Activated CD8-positive, alpha-beta T cell treated with anti-CD3 and anti-CD28 coated beads for 36 hours (primary cell): ENCODE results near the gene EML3. TPM values are rescaled to one million over a fixed set of nuclear protein-coding genes. Genes with fewer than 3 reads are reported as not detected.

Experiments
- ATAC-seq: fragments of 200-7000 bp; cut with Tn5 transposase; one replicate; pipeline ENCODE4 v1.10.0; 2021; ENCODE audit warnings: mild to moderate bottlenecking, moderate library complexity
- CTCF ChIA-PET: fragments of 350-600 bp; sonication (Branson Sonifier 250); formaldehyde crosslinking; loops from one replicate; lab custom pipeline; 2021; ENCODE audit warnings: antibody characterized with exemption; lab: Charles Lee
- POLR2A ChIA-PET: fragments of 350-600 bp; sonication (Branson Sonifier 250); formaldehyde crosslinking; loops from one replicate; lab custom pipeline; 2021; ENCODE audit warnings: antibody characterized with exemption; lab: Charles Lee
- DNase-seq: peaks from one replicate; pipeline ENCODE4 v3.0.0-alpha.2; 2020
- H3K27ac Mint-ChIP-seq: one replicate; pipeline ENCODE4 v1.8.0; 2021; ENCODE audit warnings: mild to moderate bottlenecking, mixed read lengths
- H3K27me3 Mint-ChIP-seq: one replicate; pipeline ENCODE4 v1.8.0; 2021; ENCODE audit warnings: mixed read lengths
- H3K36me3 Mint-ChIP-seq: one replicate; pipeline ENCODE4 v1.8.0; 2021; ENCODE audit warnings: low read depth, mixed read lengths
- H3K4me1 Mint-ChIP-seq: one replicate; pipeline ENCODE4 v1.8.0; 2021; ENCODE audit warnings: low read depth, mixed read lengths
- H3K4me3 Mint-ChIP-seq: one replicate; pipeline ENCODE4 v1.8.0; 2021; ENCODE audit warnings: mild to moderate bottlenecking, moderate library complexity, mixed read lengths
- H3K9me3 Mint-ChIP-seq: one replicate; pipeline ENCODE4 v1.8.0; 2021; ENCODE audit warnings: mixed read lengths
- intact Hi-C: fragments of 100-400 bp; cut with micrococcal nuclease; formaldehyde crosslinking; loops from one replicate; pipeline ENCODE4 v1.10.0; 2022
- total RNA-seq, 2 experiments: library from RNA; stranded (reverse); gene quantifications; one replicate each; pipeline ENCODE4 v1.2.3, GENCODE V29; 2021
- TF ChIP-seq, protein P1 (sequence below): fragments of 200-600 bp; IDR thresholded peaks from one replicate; pipeline ENCODE4 v1.8.0; 2022; ENCODE audit warnings: antibody characterized with exemption, mild to moderate bottlenecking

The EML3 gene
- total RNA-seq, 2 experiments from 2014 or later, result 115 to 120 TPM

DNA sequence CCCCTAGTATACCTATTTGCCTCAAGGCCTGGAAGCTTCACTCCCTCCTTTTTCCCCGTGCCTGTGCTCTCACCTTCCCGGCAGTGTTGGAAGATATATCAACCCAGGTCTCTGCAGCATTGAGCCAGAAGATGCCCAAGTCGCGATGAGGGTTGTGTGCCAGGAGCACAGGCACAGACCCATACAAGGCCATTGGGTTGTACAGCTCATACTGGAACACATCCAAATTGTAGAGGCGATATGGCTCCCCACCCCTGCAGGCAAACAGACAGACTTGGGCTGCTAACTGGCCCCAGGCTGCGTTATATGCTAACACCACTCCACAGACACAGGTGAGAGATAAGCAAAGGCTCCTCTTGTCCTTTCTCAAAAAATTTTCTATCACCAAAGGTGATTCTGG is 19.9 kb upstream of the EML3 start:
- no peak overlapping the region for H3K4me3 Mint-ChIP-seq
- no peaks in the 10 kb centered on the region for H3K9me3 Mint-ChIP-seq
- H3K36me3 Mint-ChIP-seq, result peaks cover 59% of the 10 kb centered on the region
- peak overlapping the region; percentile 63 for H3K27ac Mint-ChIP-seq
- H3K4me1 Mint-ChIP-seq, result peaks cover 15% of the 10 kb centered on the region
- TF ChIP-seq, protein P1, sequence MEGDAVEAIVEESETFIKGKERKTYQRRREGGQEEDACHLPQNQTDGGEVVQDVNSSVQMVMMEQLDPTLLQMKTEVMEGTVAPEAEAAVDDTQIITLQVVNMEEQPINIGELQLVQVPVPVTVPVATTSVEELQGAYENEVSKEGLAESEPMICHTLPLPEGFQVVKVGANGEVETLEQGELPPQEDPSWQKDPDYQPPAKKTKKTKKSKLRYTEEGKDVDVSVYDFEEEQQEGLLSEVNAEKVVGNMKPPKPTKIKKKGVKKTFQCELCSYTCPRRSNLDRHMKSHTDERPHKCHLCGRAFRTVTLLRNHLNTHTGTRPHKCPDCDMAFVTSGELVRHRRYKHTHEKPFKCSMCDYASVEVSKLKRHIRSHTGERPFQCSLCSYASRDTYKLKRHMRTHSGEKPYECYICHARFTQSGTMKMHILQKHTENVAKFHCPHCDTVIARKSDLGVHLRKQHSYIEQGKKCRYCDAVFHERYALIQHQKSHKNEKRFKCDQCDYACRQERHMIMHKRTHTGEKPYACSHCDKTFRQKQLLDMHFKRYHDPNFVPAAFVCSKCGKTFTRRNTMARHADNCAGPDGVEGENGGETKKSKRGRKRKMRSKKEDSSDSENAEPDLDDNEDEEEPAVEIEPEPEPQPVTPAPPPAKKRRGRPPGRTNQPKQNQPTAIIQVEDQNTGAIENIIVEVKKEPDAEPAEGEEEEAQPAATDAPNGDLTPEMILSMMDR, result no peak
- ATAC-seq, result no peak
- CTCF ChIA-PET, result no interaction called here
- DNase-seq, result no peak
- H3K27me3 Mint-ChIP-seq, result no peaks in the 10 kb centered on the region
- POLR2A ChIA-PET, result interaction anchor here (0.8 to 1.6 kb wide), 4 partner anchors 9 to 209 kb away, joined by 3 to 7 read pairs (median 4); partner anchors contain the start of gene INTS5
- intact Hi-C loops, result no loop called here

DNA sequence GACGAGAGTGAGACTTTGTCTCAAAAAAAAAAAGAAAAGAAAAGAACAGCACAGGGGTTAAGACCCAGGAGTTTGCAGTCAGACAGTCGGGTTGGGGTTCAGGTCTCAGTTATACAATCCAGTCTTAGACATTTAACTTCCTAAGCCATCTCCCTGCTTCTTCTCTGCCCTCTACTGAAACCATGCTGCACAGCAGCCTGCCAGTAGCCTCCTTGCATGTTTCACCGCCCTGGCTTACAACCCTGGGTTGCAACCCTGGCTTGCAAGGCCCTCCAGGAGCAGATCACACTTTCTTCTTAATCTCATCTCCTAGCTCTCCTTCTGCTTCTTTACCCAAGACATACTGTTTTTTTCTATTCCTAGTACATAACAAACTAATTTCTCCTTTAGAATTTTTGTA is 15.1 kb upstream of the EML3 start:
- intact Hi-C loops, result no loop called here
- peaks cover 40% of the 10 kb centered on the region for H3K36me3 Mint-ChIP-seq

DNA sequence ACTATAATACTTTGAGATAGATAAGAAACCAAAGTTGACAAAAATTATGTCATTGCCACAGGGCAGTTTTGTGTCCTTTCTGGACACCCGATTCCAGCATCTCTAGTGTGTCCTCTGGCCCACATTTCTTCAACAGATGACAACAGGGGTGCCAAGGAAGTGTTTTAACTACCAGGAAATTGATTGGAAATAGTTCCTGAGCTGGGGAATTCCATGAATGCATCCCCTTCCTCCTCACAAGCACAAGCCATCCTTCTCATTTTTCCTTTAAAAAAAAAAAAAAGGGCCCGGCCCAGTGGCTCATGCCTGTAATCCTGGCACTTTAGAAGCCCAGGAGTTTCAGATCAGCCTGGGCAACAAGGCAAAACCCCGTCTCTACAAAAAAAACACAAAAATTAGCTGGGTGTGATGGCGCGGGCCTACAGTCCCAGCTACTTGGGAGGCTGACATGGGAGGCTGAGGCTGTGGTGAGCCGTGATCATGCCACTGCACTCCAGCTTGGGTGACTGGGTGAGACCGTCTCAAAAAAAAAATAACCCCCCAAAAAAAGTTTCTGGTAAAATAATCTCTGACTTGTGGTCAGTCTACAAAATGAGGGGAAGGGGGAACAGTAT is 10.0 kb upstream of the EML3 start:
- peak overlapping the region; percentile 87 for H3K27ac Mint-ChIP-seq
- POLR2A ChIA-PET, result interaction anchor here (0.6 to 5.1 kb wide), 17 partner anchors 11 to 233 kb away, joined by 3 to 48 read pairs (median 8); partner anchors contain the start of genes C11orf98, CSKMT, EML3 and GANAB
- intact Hi-C loops, result no loop called here
- peaks cover 34% of the 10 kb centered on the region for H3K36me3 Mint-ChIP-seq
- H3K9me3 Mint-ChIP-seq, result no peaks in the 10 kb centered on the region
- peak overlapping the region; percentile 88 for H3K4me3 Mint-ChIP-seq
- DNase-seq (no peak), ATAC-seq (no peak)
- peaks cover 24% of the 10 kb centered on the region for H3K4me1 Mint-ChIP-seq
- CTCF ChIA-PET, result interaction anchor here (0.6 to 3.9 kb wide), 7 partner anchors 11 to 85 kb away, joined by 3 to 26 read pairs (median 4); partner anchors contain the start of genes EML3, GNG3, MTA2 and ROM1
- no peaks in the 10 kb centered on the region for H3K27me3 Mint-ChIP-seq
- TF ChIP-seq, protein P1, result no peak

More for the DNA sequence above, 15.1 kb upstream of the EML3 start:
- Mint-ChIP-seq H3K27ac (peak overlapping the region; percentile 14), H3K27me3 (no peaks in the 10 kb centered on the region), H3K4me3 (no peak overlapping the region), H3K4me1 (peaks cover 5% of the 10 kb centered on the region), H3K9me3 (no peaks in the 10 kb centered on the region)
- peak; percentile 12 for DNase-seq
- ChIA-PET CTCF (interaction anchor here (1.2 to 1.6 kb wide), 2 partner anchors 13 to 67 kb away, joined by 3 to 5 read pairs; no protein-coding TSS in a partner anchor), POLR2A (no interaction called here)
- peak; percentile 37 for ATAC-seq
- TF ChIP-seq, protein P1, result no peak

DNA sequence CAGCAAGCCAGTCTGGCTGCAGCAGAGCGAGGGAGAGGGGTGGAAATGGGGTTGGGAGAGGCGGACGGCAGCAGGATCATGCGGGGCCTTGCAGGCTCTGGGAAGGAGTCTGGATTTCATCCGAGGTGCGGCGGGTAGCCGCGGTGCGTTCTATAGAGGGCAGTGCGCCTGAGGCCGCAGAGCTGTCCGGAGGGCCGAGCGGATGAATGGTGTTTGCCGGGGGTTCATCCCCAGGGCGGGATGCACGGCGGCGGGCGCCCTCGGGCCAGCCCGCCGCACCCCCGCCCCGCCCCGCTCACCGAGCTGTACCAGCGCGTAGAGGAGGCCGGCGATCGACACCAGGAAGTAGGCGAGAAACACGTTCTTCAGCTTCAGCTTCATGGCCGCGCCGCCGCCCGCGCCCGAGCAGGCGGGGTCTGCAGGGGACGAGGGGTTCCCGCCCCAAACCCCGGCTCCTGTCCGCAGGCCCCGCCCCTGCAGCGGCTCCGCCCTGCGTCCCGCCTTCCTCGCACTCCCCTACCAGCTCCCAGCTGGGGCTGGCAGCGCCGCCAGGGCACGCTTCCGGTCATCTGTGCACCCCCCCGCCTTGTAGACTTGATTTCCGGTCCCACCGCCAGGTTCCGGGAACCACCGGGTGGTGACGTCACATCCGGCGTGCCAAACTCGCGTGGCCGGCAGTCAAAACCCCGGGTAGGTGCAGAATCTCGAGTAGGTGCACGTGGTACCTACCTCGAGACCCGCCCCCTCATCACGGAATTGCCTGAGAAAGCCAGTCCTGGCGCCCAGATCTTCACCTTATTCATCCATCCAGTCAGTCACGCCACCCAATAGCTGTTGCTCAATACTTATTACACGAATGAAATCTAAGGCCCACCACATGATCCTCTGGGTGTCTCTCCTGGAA is 9.2 kb upstream of the EML3 start, which contains the start of gene B3GAT3:
Gene B3GAT3 (minus strand): TSS at position 420 of the 904 bp plus-strand sequence. CDS start 39 bp downstream, at position 381.
- peak within 1 kb of the TSS; percentile 88 for H3K4me3 Mint-ChIP-seq
- ChIA-PET POLR2A (interaction anchor here (0.7 to 5.1 kb wide), 23 partner anchors 10 to 233 kb away, joined by 3 to 48 read pairs (median 5); partner anchors contain the start of genes C11orf98, CSKMT, EML3 and GANAB), CTCF (interaction anchor here (0.6 to 3.9 kb wide), 7 partner anchors 10 to 72 kb away, joined by 3 to 26 read pairs (median 4); partner anchors contain the start of genes EML3, MTA2 and ROM1)
- H3K9me3 Mint-ChIP-seq, result no peaks in the 10 kb centered on the region
- DNase-seq (peak; percentile 98), ATAC-seq (peak; percentile 94)
- no peaks in the 10 kb centered on the region for H3K27me3 Mint-ChIP-seq
- TF ChIP-seq, protein P1, result no peak
- H3K4me1 Mint-ChIP-seq, result peaks cover 24% of the 10 kb centered on the region
- intact Hi-C loops, result no loop called here
- H3K27ac Mint-ChIP-seq, result peak within 1 kb of the TSS; percentile 91
- peaks cover 34% of the 10 kb centered on the region for H3K36me3 Mint-ChIP-seq
